ENCODE results near the gene OPCML.

GRCh38 chr11:133500435-133500834, 31.9 kb downstream of the OPCML start:
- TF ChIP-seq ESRRG (CRISPR knock-in tag; IDR thresholded peaks at IDR 0.05) (no peak), BACH2 (CRISPR knock-in tag; IDR thresholded peaks at IDR 0.05; ENCODE audit: borderline replicate concordance) (no peak), CREB5 (CRISPR knock-in tag; IDR thresholded peaks at IDR 0.05; ENCODE audit: low read depth) (no peak)

Measured in SK-N-SH treated with all-trans-retinoic acid at 6 μM for 48 hours (cell line).